ENCODE results near the gene NOD2. TPM values are rescaled to one million over a fixed set of nuclear protein-coding genes. Genes with fewer than 3 reads are reported as not detected.

The NOD2 gene
- total RNA-seq, 1 experiment from 2014 or later: 5.4 TPM

DNA sequence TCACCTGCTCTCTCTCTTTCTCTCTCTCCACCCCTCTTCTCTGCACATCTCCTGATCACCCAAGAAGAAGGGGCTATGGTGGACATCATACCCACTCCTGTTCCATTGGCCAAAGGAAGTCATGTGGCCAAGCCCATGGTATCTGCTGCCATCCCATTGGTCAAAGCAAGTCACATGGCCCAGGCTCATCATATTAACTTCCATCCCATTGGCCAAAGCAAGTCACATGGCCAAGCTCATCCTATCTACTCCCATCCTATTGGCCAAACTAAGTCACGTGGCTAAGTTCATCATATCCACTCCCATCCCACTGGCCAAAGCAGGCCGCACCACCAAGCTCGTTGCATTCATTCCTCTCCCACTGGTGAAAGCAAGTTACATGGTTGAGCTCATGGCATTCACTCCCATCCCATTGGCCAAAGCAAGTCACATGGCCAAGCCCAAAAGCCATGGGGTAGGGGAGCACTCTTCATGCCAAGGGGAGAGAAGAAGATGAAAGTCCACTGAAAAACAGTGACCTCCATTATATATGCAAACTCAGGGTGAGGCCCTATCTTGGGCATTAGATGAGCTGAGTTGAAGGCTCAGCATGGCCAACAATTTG, 41.5 kb upstream of the NOD2 start:
- ChIA-PET RAD21 (ENCODE audit: low non-redundant PET in 1 of 2, low total read pairs in 2 of 2, uncharacterized antibody in 2 of 2, unreplicated experiment in 2 of 2) (no interaction called here), POLR2A (no interaction called here), CTCF (no interaction called here)
- H3K9me2 ChIP-seq (ENCODE audit: insufficient read depth): no peaks in the 10 kb centered on the region
- H3K9me3 ChIP-seq (ENCODE audit: control insufficient read depth in 1 of 2, insufficient read depth in 1 of 2, low read depth in 1 of 2, low read length in 2 of 2): no peaks in the 10 kb centered on the region
- BruUV-seq (replicated peaks): no TSS peak
- no peak for DNase-seq (ENCODE audit: low read depth, low spot score)
- no peaks in the 10 kb centered on the region for H3K27me3 ChIP-seq (ENCODE audit: insufficient read depth, low read length)
- H3K4me2 ChIP-seq (ENCODE audit: low read length): no peak overlapping the region
- H3K27ac ChIP-seq (ENCODE audit: low read depth, low read length): no peak overlapping the region
- no peak for TF ChIP-seq ZNF274 (IDR thresholded peaks at IDR 0.05; ENCODE audit: low read depth, low read length)
- TF ChIP-seq POLR2AphosphoS5 (IDR thresholded peaks at IDR 0.05; ENCODE audit: low read depth, low read length): no peak
- no peak overlapping the region for H3K9ac ChIP-seq (ENCODE audit: low read length)
- no peak overlapping the region for H3K4me3 ChIP-seq (replicated peaks in 1 of 2; ENCODE audit: low read depth in 1 of 2, low read length in 2 of 2)
- no peak; the same call in 1 of the 2 replicates for ATAC-seq
- no peaks in the 10 kb centered on the region for H3K79me2 ChIP-seq (ENCODE audit: insufficient read depth, low read length)
- H3K36me3 ChIP-seq (ENCODE audit: control insufficient read depth in 1 of 2, insufficient read depth in 2 of 2, low read length in 2 of 2): no peaks in the 10 kb centered on the region
- no peaks in the 10 kb centered on the region for H4K20me1 ChIP-seq (ENCODE audit: insufficient read depth)
- no peak overlapping the region for H2AFZ ChIP-seq (ENCODE audit: low read depth, low read length, poor library complexity, severe bottlenecking)
- H3K4me1 ChIP-seq (ENCODE audit: control insufficient read depth in 1 of 2, insufficient read depth in 2 of 2, low read length in 2 of 2): no peaks in the 10 kb centered on the region
- intact Hi-C loops (cut with micrococcal nuclease): no loop called here

- H3K36me3 ChIP-seq (ENCODE audit: control insufficient read depth in 1 of 2, insufficient read depth in 2 of 2, low read length in 2 of 2): no peaks in the 10 kb centered on the region
- intact Hi-C loops (cut with micrococcal nuclease): no loop called here
- H3K79me2 ChIP-seq (ENCODE audit: insufficient read depth, low read length): no peaks in the 10 kb centered on the region
- H3K4me1 ChIP-seq (ENCODE audit: control insufficient read depth in 1 of 2, insufficient read depth in 2 of 2, low read length in 2 of 2): no peaks in the 10 kb centered on the region
- DNase-seq (ENCODE audit: low read depth, low spot score) (no peak), ATAC-seq (no peak)
- ChIA-PET POLR2A (no interaction called here), CTCF (no interaction called here), RAD21 (ENCODE audit: low non-redundant PET in 1 of 2, low total read pairs in 2 of 2, uncharacterized antibody in 2 of 2, unreplicated experiment in 2 of 2) (no interaction called here)
- no peaks in the 10 kb centered on the region for H3K9me3 ChIP-seq (ENCODE audit: control insufficient read depth in 1 of 2, insufficient read depth in 1 of 2, low read depth in 1 of 2, low read length in 2 of 2)
- H3K27me3 ChIP-seq (ENCODE audit: insufficient read depth, low read length): no peaks in the 10 kb centered on the region
- H3K27ac ChIP-seq (ENCODE audit: low read depth, low read length): no peak overlapping the region
- no peaks in the 10 kb centered on the region for H4K20me1 ChIP-seq (ENCODE audit: insufficient read depth)
- no peak overlapping the region for H3K4me2 ChIP-seq (ENCODE audit: low read length)
- H3K9me2 ChIP-seq (ENCODE audit: insufficient read depth): no peaks in the 10 kb centered on the region
- no peak overlapping the region for H3K9ac ChIP-seq (ENCODE audit: low read length)
- no peak overlapping the region for H3K4me3 ChIP-seq (replicated peaks in 1 of 2; ENCODE audit: low read depth in 1 of 2, low read length in 2 of 2)
- TF ChIP-seq SIN3A (IDR thresholded peaks at IDR 0.05; ENCODE audit: low read depth) (no peak), ZFX (IDR thresholded peaks at IDR 0.05) (no peak), REST (IDR thresholded peaks at IDR 0.05; ENCODE audit: low read depth) (no peak), ATF3 (IDR thresholded peaks at IDR 0.05) (no peak), JUND (IDR thresholded peaks at IDR 0.05) (no peak)
- TF ChIP-seq, protein P1, sequence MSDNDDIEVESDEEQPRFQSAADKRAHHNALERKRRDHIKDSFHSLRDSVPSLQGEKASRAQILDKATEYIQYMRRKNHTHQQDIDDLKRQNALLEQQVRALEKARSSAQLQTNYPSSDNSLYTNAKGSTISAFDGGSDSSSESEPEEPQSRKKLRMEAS (IDR thresholded peaks at IDR 0.05): no peak
- no peak overlapping the region for H2AFZ ChIP-seq (ENCODE audit: low read depth, low read length, poor library complexity, severe bottlenecking)
- no TSS peak for BruUV-seq (replicated peaks)
Observed at GRCh38 chr16:50652836-50653425, 40.5 kb upstream of the NOD2 start.
